GM06990 (cell line): ENCODE results near the gene NOD1.

Experiments used
- DNase-seq: peaks from one replicate; pipeline ENCODE4 v3.0.0-alpha.2; 2011; ENCODE audit not compliant: insufficient read length; ENCODE audit errors: extremely low read depth
- H3K27me3 ChIP-seq: replicated peaks from 2 replicates; pipeline ENCODE4 v1.6.0; 2011; ENCODE audit warnings: low read length; ENCODE audit not compliant: control insufficient read depth, insufficient read depth
- H3K36me3 ChIP-seq: 2 replicates; pipeline ENCODE4 v1.5.1; 2011; ENCODE audit warnings: low read length; ENCODE audit not compliant: control insufficient read depth, insufficient read depth
- H3K4me3 ChIP-seq: replicated peaks from 2 replicates; pipeline ENCODE4 v1.5.1; 2011; ENCODE audit warnings: low read depth, mild to moderate bottlenecking, control low read depth, low read length
- TF ChIP-seq, protein P1 (sequence below): IDR thresholded peaks from 2 replicates; pipeline ENCODE4 v1.5.1; 2011; ENCODE audit warnings: low read length, control low read depth, mild to moderate bottlenecking, inconsistent platforms; ENCODE audit not compliant: insufficient read depth, poor library complexity, severe bottlenecking

Gene NOD1

GRCh38 chr7:30428246-30429155 lies 50.1 kb downstream of the NOD1 start:
- no peak for DNase-seq
- H3K36me3 ChIP-seq: peaks cover 5% of the 10 kb centered on the region
- no peaks in the 10 kb centered on the region for H3K27me3 ChIP-seq
- TF ChIP-seq, protein P1, sequence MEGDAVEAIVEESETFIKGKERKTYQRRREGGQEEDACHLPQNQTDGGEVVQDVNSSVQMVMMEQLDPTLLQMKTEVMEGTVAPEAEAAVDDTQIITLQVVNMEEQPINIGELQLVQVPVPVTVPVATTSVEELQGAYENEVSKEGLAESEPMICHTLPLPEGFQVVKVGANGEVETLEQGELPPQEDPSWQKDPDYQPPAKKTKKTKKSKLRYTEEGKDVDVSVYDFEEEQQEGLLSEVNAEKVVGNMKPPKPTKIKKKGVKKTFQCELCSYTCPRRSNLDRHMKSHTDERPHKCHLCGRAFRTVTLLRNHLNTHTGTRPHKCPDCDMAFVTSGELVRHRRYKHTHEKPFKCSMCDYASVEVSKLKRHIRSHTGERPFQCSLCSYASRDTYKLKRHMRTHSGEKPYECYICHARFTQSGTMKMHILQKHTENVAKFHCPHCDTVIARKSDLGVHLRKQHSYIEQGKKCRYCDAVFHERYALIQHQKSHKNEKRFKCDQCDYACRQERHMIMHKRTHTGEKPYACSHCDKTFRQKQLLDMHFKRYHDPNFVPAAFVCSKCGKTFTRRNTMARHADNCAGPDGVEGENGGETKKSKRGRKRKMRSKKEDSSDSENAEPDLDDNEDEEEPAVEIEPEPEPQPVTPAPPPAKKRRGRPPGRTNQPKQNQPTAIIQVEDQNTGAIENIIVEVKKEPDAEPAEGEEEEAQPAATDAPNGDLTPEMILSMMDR: no peak
- H3K4me3 ChIP-seq: no peak overlapping the region

GRCh38 chr7:30427296-30428070 lies 51.1 kb downstream of the NOD1 start:
- H3K36me3 ChIP-seq: peaks cover 5% of the 10 kb centered on the region
- no peak overlapping the region for H3K4me3 ChIP-seq
- DNase-seq: no peak
- TF ChIP-seq, protein P1: no peak
- no peaks in the 10 kb centered on the region for H3K27me3 ChIP-seq

- Histone ChIP-seq H3K4me3 (no peak overlapping the region), H3K36me3 (peaks cover 5% of the 10 kb centered on the region), H3K27me3 (no peaks in the 10 kb centered on the region)
- TF ChIP-seq, protein P1: no peak
- DNase-seq: no peak
Measured at GRCh38 chr7:30424506-30424905, 54.1 kb downstream of the NOD1 start.

GRCh38 chr7:30423788-30424505 lies 54.6 kb downstream of the NOD1 start:
- no peak for DNase-seq
- H3K36me3 ChIP-seq: peaks cover 4% of the 10 kb centered on the region
- H3K27me3 ChIP-seq: no peaks in the 10 kb centered on the region
- no peak overlapping the region for H3K4me3 ChIP-seq
- TF ChIP-seq, protein P1: no peak

- peaks cover 2% of the 10 kb centered on the region for H3K36me3 ChIP-seq
- DNase-seq: no peak
- no peak overlapping the region for H3K4me3 ChIP-seq
- TF ChIP-seq, protein P1: no peak
- H3K27me3 ChIP-seq: no peaks in the 10 kb centered on the region
Measured at GRCh38 chr7:30422922-30423321, 55.7 kb downstream of the NOD1 start.
